Liver (tissue), 9 donors: ENCODE measurements around the gene NXPH1. TPM values are rescaled to one million over a fixed set of nuclear protein-coding genes. Genes with fewer than 3 reads are reported as not detected.
"Not testable (repeated sequence)": the region's sequence is repeated elsewhere in the genome, so short reads cannot be mapped to it uniquely, and the experiment has no call there.

Experiments used
- DNase-seq: peaks from one replicate; pipeline ENCODE4 v3.0.0-alpha.2; 2017; ENCODE audit warnings: low spot score
- H3K27ac ChIP-seq, 2 donors: one replicate each; pipeline ENCODE4 v1.7.0; 2013; ENCODE audit warnings: inconsistent platforms in 2 of 2, low read length in 2 of 2, control low read depth in 1 of 2, low read depth in 1 of 2, mild to moderate bottlenecking in 1 of 2
- H3K27me3 ChIP-seq, 4 donors: one replicate each; pipeline versions ENCODE4 v1.6.1 to v1.7.0; 2013; ENCODE audit warnings: low read length in 3 of 4, inconsistent platforms in 1 of 4, mild to moderate bottlenecking in 1 of 4, moderate library complexity in 1 of 4; ENCODE audit not compliant: control insufficient read depth in 4 of 4, insufficient read depth in 4 of 4
- H3K36me3 ChIP-seq, 4 donors: one replicate each; pipeline versions ENCODE4 v1.6.1 to v1.7.0; 2013; ENCODE audit warnings: low read length in 3 of 4, mild to moderate bottlenecking in 3 of 4, low read depth in 1 of 4, moderate library complexity in 1 of 4; ENCODE audit not compliant: control insufficient read depth in 4 of 4, insufficient read depth in 3 of 4
- H3K4me1 ChIP-seq, 4 donors: one replicate each; pipeline versions ENCODE4 v1.6.1 to v1.7.0; 2013; ENCODE audit warnings: low read length in 3 of 4, mild to moderate bottlenecking in 3 of 4, moderate library complexity in 1 of 4; ENCODE audit not compliant: control insufficient read depth in 4 of 4, insufficient read depth in 4 of 4
- H3K4me3 ChIP-seq, 3 donors: one replicate each; pipeline versions ENCODE4 v1.6.1 to v1.7.0; 2013; ENCODE audit warnings: low read length in 3 of 3, control low read depth in 1 of 3, low read depth in 1 of 3, mild to moderate bottlenecking in 1 of 3
- H3K9ac ChIP-seq, 2 donors: one replicate each; pipeline ENCODE4 v1.7.0; 2013; ENCODE audit warnings: low read length in 2 of 2, mild to moderate bottlenecking in 2 of 2, moderate library complexity in 2 of 2, control low read depth in 1 of 2, low read depth in 1 of 2
- H3K9me3 ChIP-seq, 4 donors: one replicate each; pipeline versions ENCODE4 v1.6.1 to v1.7.0; 2013; ENCODE audit warnings: low read length in 3 of 4; ENCODE audit not compliant: control insufficient read depth in 4 of 4
- HNF4A ChIP-seq, 2 donors: conservative IDR thresholded peaks; 2 replicates each; pipeline ENCODE4 v1.6.1; 2016; ENCODE audit warnings: antibody characterized with exemption in 2 of 2, mild to moderate bottlenecking in 2 of 2
- NR2F2 ChIP-seq: IDR thresholded peaks from 2 replicates; pipeline ENCODE4 v1.6.1; 2016; ENCODE audit warnings: antibody characterized with exemption
- RAD21 ChIP-seq, 2 donors: IDR thresholded peaks; 2 replicates each; pipeline ENCODE4 v1.6.1; 2016; ENCODE audit warnings: antibody characterized with exemption in 2 of 2, mild to moderate bottlenecking in 2 of 2
- RXRA ChIP-seq, 2 donors: IDR thresholded peaks; 2 replicates each; pipeline ENCODE4 v1.6.1; 2017 to 2018; ENCODE audit warnings: antibody characterized with exemption in 2 of 2, mild to moderate bottlenecking in 1 of 2
- WGBS: extraction: QIAGEN DNeasy Blood & Tissue Kit; methylation state at CpG from one replicate; pipeline ENCODE4 v1.1.7; 2013; 5-methylcytosine and 5-hydroxymethylcytosine counted together
- polyA plus RNA-seq, 2 donors: library from polyadenylated mRNA; stranded (reverse) in 1 of 2; unstranded in 1 of 2; fragments of 200-250 nt in 1 of 2; fragments of >200 nt in 1 of 2; fragmentation: Nextera tagmentation in 1 of 2; extraction: Ambion mirVana in 1 of 2; gene quantifications; one replicate each; pipeline versions ENCODE4 v1.2.1 to v1.2.3, GENCODE V29; 2013 to 2015
- total RNA-seq, 2 donors: library from RNA; depleted of rRNA; stranded (reverse); fragments of >200 nt; gene quantifications; one replicate each; pipeline ENCODE4 v1.2.3, GENCODE V29; 2014
- TF ChIP-seq, protein P1 (sequence below): IDR thresholded peaks from 2 replicates; pipeline ENCODE4 v1.6.1; 2016; ENCODE audit warnings: antibody characterized with exemption, mild to moderate bottlenecking
- TF ChIP-seq, protein P2 (sequence below): IDR thresholded peaks from 2 replicates; pipeline ENCODE4 v1.6.1; 2016; ENCODE audit warnings: antibody characterized with exemption
- TF ChIP-seq, protein P3 (sequence below): fragments of 150-350 bp; IDR thresholded peaks from 2 replicates; pipeline ENCODE4 v1.5.1; 2017; ENCODE audit warnings: improper control_type of control experiment, low read depth, low read length; ENCODE audit not compliant: missing input control
- donor health status: healthy.
- donor health status: healthy.
- donor health status: healthy.
- donor health status: healthy.
- donor health status: healthy.

Gene NXPH1
- total and polyA plus RNA-seq, 4 donors, result not detected

DNA sequence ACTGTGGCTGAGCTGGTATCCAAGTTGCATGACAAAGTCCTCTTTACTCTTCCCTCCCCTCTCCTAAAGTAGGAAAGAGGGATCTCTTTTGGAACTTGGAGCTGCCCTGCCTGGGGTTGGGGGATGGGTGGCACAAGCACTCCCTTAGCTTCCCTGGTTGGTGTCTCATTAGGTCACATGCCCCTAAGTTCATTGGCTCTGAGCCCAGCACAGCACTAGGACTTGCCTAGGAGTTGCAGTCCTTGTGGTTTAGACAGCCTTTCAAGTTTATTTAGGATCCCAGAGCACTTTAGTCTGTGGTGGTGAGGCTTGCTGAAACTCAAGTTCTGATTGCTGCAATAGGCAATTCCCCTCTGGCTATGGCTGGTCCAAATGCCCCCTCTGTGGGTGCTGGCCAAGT lies 281.4 kb downstream of the NXPH1 start:
- no peaks in the 10 kb centered on the region for H3K36me3 ChIP-seq
- TF ChIP-seq, protein P1, sequence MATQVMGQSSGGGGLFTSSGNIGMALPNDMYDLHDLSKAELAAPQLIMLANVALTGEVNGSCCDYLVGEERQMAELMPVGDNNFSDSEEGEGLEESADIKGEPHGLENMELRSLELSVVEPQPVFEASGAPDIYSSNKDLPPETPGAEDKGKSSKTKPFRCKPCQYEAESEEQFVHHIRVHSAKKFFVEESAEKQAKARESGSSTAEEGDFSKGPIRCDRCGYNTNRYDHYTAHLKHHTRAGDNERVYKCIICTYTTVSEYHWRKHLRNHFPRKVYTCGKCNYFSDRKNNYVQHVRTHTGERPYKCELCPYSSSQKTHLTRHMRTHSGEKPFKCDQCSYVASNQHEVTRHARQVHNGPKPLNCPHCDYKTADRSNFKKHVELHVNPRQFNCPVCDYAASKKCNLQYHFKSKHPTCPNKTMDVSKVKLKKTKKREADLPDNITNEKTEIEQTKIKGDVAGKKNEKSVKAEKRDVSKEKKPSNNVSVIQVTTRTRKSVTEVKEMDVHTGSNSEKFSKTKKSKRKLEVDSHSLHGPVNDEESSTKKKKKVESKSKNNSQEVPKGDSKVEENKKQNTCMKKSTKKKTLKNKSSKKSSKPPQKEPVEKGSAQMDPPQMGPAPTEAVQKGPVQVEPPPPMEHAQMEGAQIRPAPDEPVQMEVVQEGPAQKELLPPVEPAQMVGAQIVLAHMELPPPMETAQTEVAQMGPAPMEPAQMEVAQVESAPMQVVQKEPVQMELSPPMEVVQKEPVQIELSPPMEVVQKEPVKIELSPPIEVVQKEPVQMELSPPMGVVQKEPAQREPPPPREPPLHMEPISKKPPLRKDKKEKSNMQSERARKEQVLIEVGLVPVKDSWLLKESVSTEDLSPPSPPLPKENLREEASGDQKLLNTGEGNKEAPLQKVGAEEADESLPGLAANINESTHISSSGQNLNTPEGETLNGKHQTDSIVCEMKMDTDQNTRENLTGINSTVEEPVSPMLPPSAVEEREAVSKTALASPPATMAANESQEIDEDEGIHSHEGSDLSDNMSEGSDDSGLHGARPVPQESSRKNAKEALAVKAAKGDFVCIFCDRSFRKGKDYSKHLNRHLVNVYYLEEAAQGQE, result no peak
- H3K9me3 ChIP-seq, result no peaks in the 10 kb centered on the region
- no peaks in the 10 kb centered on the region for H3K27me3 ChIP-seq
- no peak overlapping the region for H3K4me3 ChIP-seq
- no peak overlapping the region for H3K9ac ChIP-seq
- H3K27ac ChIP-seq, result no peak overlapping the region
- no peak for DNase-seq
- peaks cover 0 to 2% (median 0%) of the 10 kb centered on the region in 4 donors for H3K4me1 ChIP-seq

DNA sequence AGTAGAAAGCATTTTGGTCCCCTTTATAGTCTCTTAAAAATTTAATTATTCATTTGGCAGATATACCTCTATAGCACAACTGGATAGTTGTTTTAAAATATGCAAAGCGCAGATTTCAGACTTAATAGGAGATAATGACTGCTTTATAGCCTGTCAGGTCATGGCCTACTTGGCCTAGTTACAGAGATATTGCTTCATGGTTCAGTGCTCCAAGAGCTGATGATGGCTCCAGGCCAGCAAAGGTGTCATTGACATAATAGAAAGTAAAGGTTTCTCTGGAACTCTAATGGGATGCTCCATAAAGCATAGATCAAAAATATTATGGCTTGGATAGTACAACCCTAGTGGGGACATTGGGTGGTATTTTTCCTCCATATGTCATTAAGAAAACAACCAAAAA lies 285.7 kb downstream of the NXPH1 start:
- Histone ChIP-seq H3K4me1 (peaks cover 0 to 2% (median 0%) of the 10 kb centered on the region in 4 donors), H3K4me3 (no peak overlapping the region), H3K27ac (no peak overlapping the region), H3K9me3 (no peaks in the 10 kb centered on the region), H3K27me3 (peaks cover 0 to 2% (median 0%) of the 10 kb centered on the region in 4 donors), H3K9ac (no peak overlapping the region), H3K36me3 (no peaks in the 10 kb centered on the region)
- no peak for DNase-seq
- WGBS, result 49% methylated on average over 1 of the region's 1 CpG
- TF ChIP-seq HNF4A (conservative IDR thresholded peaks at IDR 0.05) (no peak), RXRA (IDR thresholded peaks at IDR 0.05) (peak; percentile 48 to 52)

DNA sequence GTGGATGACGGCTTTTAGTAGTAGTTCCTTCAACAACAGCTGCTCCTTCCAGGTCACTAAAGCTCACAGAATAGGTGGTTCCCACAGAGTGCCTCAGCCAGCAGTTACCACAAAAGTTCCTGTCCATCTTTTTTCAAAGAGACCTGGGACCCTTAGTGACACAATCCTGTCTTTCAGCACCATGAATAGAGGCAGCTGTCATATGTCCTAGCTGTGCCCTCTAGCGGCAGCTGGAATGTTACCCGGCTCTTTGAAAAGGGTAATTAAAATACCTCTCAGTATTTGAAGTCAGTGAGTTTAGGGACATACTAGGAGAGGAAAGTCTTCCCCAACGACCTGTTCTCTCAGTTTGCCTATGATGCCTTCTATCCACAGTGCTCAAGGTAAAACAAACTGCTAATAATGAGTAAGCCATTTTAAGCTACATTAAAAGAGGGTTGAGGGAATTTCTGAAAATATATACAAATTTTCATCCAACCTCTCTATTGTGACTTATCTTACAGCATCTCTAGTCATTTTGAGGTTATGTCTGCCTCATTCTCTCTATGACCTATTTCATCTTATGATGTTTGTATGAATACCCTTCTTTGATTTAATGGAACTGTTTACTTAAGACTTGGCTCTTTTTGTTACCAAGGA lies 290.8 kb downstream of the NXPH1 start:
- Histone ChIP-seq H3K9ac (no peak overlapping the region), H3K27me3 (peaks cover 0 to 2% (median 0%) of the 10 kb centered on the region in 4 donors), H3K36me3 (no peaks in the 10 kb centered on the region), H3K27ac (no peak overlapping the region), H3K9me3 (no peaks in the 10 kb centered on the region), H3K4me1 (no peaks in the 10 kb centered on the region), H3K4me3 (no peak overlapping the region)
- TF ChIP-seq RAD21 (IDR thresholded peaks at IDR 0.05), result peak; percentile 74 to 79
- TF ChIP-seq, protein P1, result peak; percentile 82
- TF ChIP-seq, protein P2, sequence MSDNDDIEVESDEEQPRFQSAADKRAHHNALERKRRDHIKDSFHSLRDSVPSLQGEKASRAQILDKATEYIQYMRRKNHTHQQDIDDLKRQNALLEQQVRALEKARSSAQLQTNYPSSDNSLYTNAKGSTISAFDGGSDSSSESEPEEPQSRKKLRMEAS, result no peak
- TF ChIP-seq, protein P3, sequence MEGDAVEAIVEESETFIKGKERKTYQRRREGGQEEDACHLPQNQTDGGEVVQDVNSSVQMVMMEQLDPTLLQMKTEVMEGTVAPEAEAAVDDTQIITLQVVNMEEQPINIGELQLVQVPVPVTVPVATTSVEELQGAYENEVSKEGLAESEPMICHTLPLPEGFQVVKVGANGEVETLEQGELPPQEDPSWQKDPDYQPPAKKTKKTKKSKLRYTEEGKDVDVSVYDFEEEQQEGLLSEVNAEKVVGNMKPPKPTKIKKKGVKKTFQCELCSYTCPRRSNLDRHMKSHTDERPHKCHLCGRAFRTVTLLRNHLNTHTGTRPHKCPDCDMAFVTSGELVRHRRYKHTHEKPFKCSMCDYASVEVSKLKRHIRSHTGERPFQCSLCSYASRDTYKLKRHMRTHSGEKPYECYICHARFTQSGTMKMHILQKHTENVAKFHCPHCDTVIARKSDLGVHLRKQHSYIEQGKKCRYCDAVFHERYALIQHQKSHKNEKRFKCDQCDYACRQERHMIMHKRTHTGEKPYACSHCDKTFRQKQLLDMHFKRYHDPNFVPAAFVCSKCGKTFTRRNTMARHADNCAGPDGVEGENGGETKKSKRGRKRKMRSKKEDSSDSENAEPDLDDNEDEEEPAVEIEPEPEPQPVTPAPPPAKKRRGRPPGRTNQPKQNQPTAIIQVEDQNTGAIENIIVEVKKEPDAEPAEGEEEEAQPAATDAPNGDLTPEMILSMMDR, result peak; percentile 54
- TF ChIP-seq NR2F2, result no peak
- DNase-seq, result no peak
- 20% methylated on average over 4 of the region's 4 CpGs for WGBS

DNA sequence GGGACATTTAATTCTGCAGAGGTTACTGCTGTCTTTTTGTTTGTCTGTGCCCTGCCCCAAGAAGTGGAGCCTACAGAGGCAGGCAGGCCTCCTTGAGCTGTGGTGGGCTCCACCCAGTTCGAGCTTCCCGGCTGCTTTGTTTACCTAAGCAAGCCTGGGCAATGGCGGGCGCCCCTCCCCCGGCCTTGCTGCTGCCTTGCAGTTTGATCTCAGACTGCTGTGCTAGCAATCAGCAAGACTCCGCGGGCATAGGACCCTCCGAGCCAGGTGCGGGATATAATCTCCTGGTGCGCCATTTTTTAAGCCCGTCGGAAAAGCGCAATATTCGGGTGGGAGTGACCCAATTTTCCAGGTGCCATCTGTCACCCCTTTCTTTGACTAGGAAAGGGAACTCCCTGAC lies 298.3 kb downstream of the NXPH1 start:
- DNase-seq, H3K9me3 ChIP-seq, H3K4me3 ChIP-seq, H3K9ac ChIP-seq, H3K27ac ChIP-seq, H3K27me3 ChIP-seq, H3K36me3 ChIP-seq, H3K4me1 ChIP-seq: not testable (repeated sequence)
- WGBS, result 90% methylated on average over 14 of the region's 14 CpGs
